Measurements from ENCODE around the gene CLECL1.

GRCh38 chr12:9760699-9761418 lies 28.0 kb upstream of the CLECL1 start, which contains the start of gene CD69:
- no peak for TF ChIP-seq POLR2AphosphoS5 (IDR thresholded peaks at IDR 0.05; ENCODE audit: low read depth, low read length)
- TF ChIP-seq TAF1 (IDR thresholded peaks at IDR 0.05; ENCODE audit: borderline replicate concordance, insufficient read depth, low read length), result no peak
- no peak for TF ChIP-seq REST (IDR thresholded peaks at IDR 0.05; ENCODE audit: insufficient read depth in 1 of 2, low read depth in 2 of 2, low read length in 2 of 2)
- no peak for TF ChIP-seq FOXP2 (optimal IDR thresholded peaks at IDR 0.05; ENCODE audit: borderline replicate concordance, extremely low read depth, extremely low read length, insufficient read depth)
- no peak for TF ChIP-seq SIN3A (IDR thresholded peaks at IDR 0.05; ENCODE audit: borderline replicate concordance, insufficient read depth, low read length)
